PC-9 (cell line): ENCODE measurements around the gene FOLR1. TPM values are rescaled to one million over a fixed set of nuclear protein-coding genes. Genes with fewer than 3 reads are reported as not detected.

Source experiments
- BruUV-seq: library from RNA; stranded (reverse); fragments of 400-500 nt; replicated peaks from 2 replicates; lab custom pipeline; 2021; lab: Mats Ljungman, UMichigan
- CTCF ChIA-PET: fragments of 300-600 bp; sonication (Branson Sonifier 250); formaldehyde crosslinking; loops from one replicate; lab custom pipeline; 2022; ENCODE audit warnings: antibody characterized with exemption; lab: Charles Lee
- POLR2A ChIA-PET: fragments of 300-600 bp; sonication (Branson Sonifier 250); formaldehyde crosslinking; loops from one replicate; lab custom pipeline; 2022; ENCODE audit warnings: antibody characterized with exemption; ENCODE audit not compliant: unreplicated experiment; lab: Charles Lee
- DNase-seq, 2 experiments: peaks; one replicate each; pipeline versions ENCODE4 v3.0.0 to v3.0.0-alpha.2; 2015 to 2022; ENCODE audit warnings: mixed read lengths in 1 of 2
- H2AFZ ChIP-seq: fragments of 200-600 bp; sonication (generic); 2 replicates; pipeline ENCODE4 v1.8.1; 2017; ENCODE audit warnings: antibody characterized with exemption
- H3F3A ChIP-seq: fragments of 200-600 bp; sonication (generic); 2 replicates; pipeline ENCODE4 v1.8.1; 2017; ENCODE audit warnings: antibody characterized with exemption, mild to moderate bottlenecking, low read depth; ENCODE audit not compliant: insufficient read depth
- H3K27ac ChIP-seq: fragments of 200-600 bp; sonication (generic); 2 replicates; pipeline ENCODE4 v1.6.1; 2016; ENCODE audit warnings: mixed run types
- H3K27me3 ChIP-seq: fragments of 200-600 bp; sonication (generic); 2 replicates; pipeline ENCODE4 v1.6.1; 2016; ENCODE audit warnings: low read depth, mixed run types; ENCODE audit not compliant: insufficient read depth
- H3K36me3 ChIP-seq: fragments of 200-600 bp; sonication (generic); 2 replicates; pipeline ENCODE4 v1.6.1; 2016; ENCODE audit warnings: low read depth, mixed run types
- H3K4me1 ChIP-seq: fragments of 200-600 bp; sonication (generic); replicated peaks from 2 replicates; pipeline ENCODE4 v1.6.1; 2016; ENCODE audit warnings: mixed run types; ENCODE audit not compliant: insufficient read depth
- H3K4me2 ChIP-seq: fragments of 200-600 bp; sonication (generic); 2 replicates; pipeline ENCODE4 v1.6.1; 2017; ENCODE audit warnings: mixed run types
- H3K4me3 ChIP-seq: fragments of 200-600 bp; sonication (generic); 2 replicates; pipeline ENCODE4 v1.6.1; 2016; ENCODE audit warnings: mixed run types
- H3K79me2 ChIP-seq: fragments of 200-600 bp; sonication (generic); 2 replicates; pipeline ENCODE4 v1.6.1; 2017; ENCODE audit warnings: low read depth, mixed run types
- H3K9me2 ChIP-seq: fragments of 200-600 bp; sonication (generic); 2 replicates; pipeline ENCODE4 v1.8.1; 2017; ENCODE audit warnings: mild to moderate bottlenecking; ENCODE audit not compliant: insufficient read depth
- H3K9me3 ChIP-seq: fragments of 200-600 bp; sonication (generic); 2 replicates; pipeline ENCODE4 v1.8.1; 2016; ENCODE audit warnings: low read depth; ENCODE audit not compliant: insufficient read depth
- H4K20me1 ChIP-seq: fragments of 200-600 bp; sonication (generic); 2 replicates; pipeline ENCODE4 v1.8.1; 2017; ENCODE audit not compliant: insufficient read depth
- CTCF ChIP-seq: fragments of 200-600 bp; sonication (generic); conservative IDR thresholded peaks from 2 replicates; pipeline ENCODE4 v1.6.1; 2017; ENCODE audit warnings: mixed run types, antibody characterized with exemption, mild to moderate bottlenecking, moderate library complexity
- EZH2 ChIP-seq: fragments of 200-600 bp; sonication (generic); IDR thresholded peaks from 2 replicates; pipeline ENCODE4 v1.8.0; 2017; ENCODE audit warnings: antibody characterized with exemption, low read depth
- intact Hi-C: fragments of 100-400 bp; cut with micrococcal nuclease; formaldehyde crosslinking; loops from one replicate; pipeline ENCODE4 v1.10.0; 2022; ENCODE audit not compliant: unreplicated experiment
- total RNA-seq: library from RNA; stranded (reverse); gene quantifications from 2 replicates; pipeline ENCODE4 v1.2.3, GENCODE V29; 2021

Gene FOLR1
- total RNA-seq, 1 experiment from 2014 or later, result 4.7 TPM

- no peaks in the 10 kb centered on the region for H3K9me3 ChIP-seq
- H3K9me2 ChIP-seq, result no peaks in the 10 kb centered on the region
- H3K4me3 ChIP-seq, result no peak overlapping the region
- ChIA-PET CTCF (interaction anchor here (0.6 kb wide), 1 partner anchor 84 kb away, joined by 16 read pairs; no protein-coding TSS in a partner anchor), POLR2A (interaction anchor here (0.5 kb wide), 1 partner anchor 9 kb away, joined by 3 read pairs; no protein-coding TSS in a partner anchor)
- no peak overlapping the region for H2AFZ ChIP-seq
- BruUV-seq, result no TSS peak
- H3K79me2 ChIP-seq, result no peaks in the 10 kb centered on the region
- H4K20me1 ChIP-seq, result peaks cover 17% of the 10 kb centered on the region
- no peaks in the 10 kb centered on the region for H3K4me1 ChIP-seq
- peaks cover 10% of the 10 kb centered on the region; the same call in 1 of the 2 replicates for H3K36me3 ChIP-seq
- TF ChIP-seq EZH2, result no peak
- no peak for TF ChIP-seq CTCF
- DNase-seq, result no peak
- no peak overlapping the region for H3K27ac ChIP-seq
- no peak overlapping the region for H3K4me2 ChIP-seq
- peaks cover 41% of the 10 kb centered on the region for H3F3A ChIP-seq
- H3K27me3 ChIP-seq, result no peaks in the 10 kb centered on the region
- intact Hi-C loops, result no loop called here
These were observed 45.4 kb downstream of the FOLR1 start for GRCh38 chr11:72237112-72237931.

GRCh38 chr11:72238040-72238450 is 46.1 kb downstream of the FOLR1 start:
- Histone ChIP-seq H3K79me2 (no peaks in the 10 kb centered on the region), H2AFZ (no peak overlapping the region), H3K27me3 (no peaks in the 10 kb centered on the region), H3K36me3 (0 out of 2 replicates have a peak, but pooled peaks cover 4% of the 10 kb centered on the region), H4K20me1 (peaks cover 17% of the 10 kb centered on the region), H3K27ac (no peak overlapping the region), H3K4me1 (no peaks in the 10 kb centered on the region), H3K9me2 (no peaks in the 10 kb centered on the region), H3F3A (peaks cover 41% of the 10 kb centered on the region), H3K9me3 (no peaks in the 10 kb centered on the region), H3K4me2 (no peak overlapping the region), H3K4me3 (no peak overlapping the region)
- no TSS peak for BruUV-seq
- CTCF ChIA-PET, result interaction anchor here (0.6 kb wide), 1 partner anchor 85 kb away, joined by 16 read pairs; no protein-coding TSS in a partner anchor
- intact Hi-C loops, result no loop called here
- DNase-seq, result peak in 1 of 2 experiments; percentile 46
- POLR2A ChIA-PET, result no interaction called here
- TF ChIP-seq CTCF (peak; percentile 61), EZH2 (no peak)

- H3K36me3 ChIP-seq, result 0 out of 2 replicates have a peak, but pooled peaks cover 4% of the 10 kb centered on the region
- no peaks in the 10 kb centered on the region for H3K4me1 ChIP-seq
- H3K79me2 ChIP-seq, result no peaks in the 10 kb centered on the region
- no peak overlapping the region for H3K4me2 ChIP-seq
- no peaks in the 10 kb centered on the region for H3K9me3 ChIP-seq
- no peak overlapping the region for H2AFZ ChIP-seq
- H3F3A ChIP-seq, result peaks cover 37% of the 10 kb centered on the region
- peaks cover 17% of the 10 kb centered on the region for H4K20me1 ChIP-seq
- DNase-seq, result no peak
- H3K27me3 ChIP-seq, result no peaks in the 10 kb centered on the region
- POLR2A ChIA-PET, result no interaction called here
- H3K4me3 ChIP-seq, result no peak overlapping the region
- BruUV-seq, result no TSS peak
- CTCF ChIA-PET, result no interaction called here
- TF ChIP-seq EZH2 (no peak), CTCF (peak; percentile 16)
- H3K9me2 ChIP-seq, result no peaks in the 10 kb centered on the region
- intact Hi-C loops, result no loop called here
- H3K27ac ChIP-seq, result no peak overlapping the region
These were observed 46.8 kb downstream of the FOLR1 start for GRCh38 chr11:72238492-72239312.
